SH-SY5Y (cell line): ENCODE results near the gene KCTD16.

Source experiments
- GATA2 ChIP-seq: IDR thresholded peaks from 2 replicates; pipeline ENCODE4 v1.6.1; 2011; ENCODE audit warnings: mild to moderate bottlenecking, low read depth, low read length
- GATA3 ChIP-seq: IDR thresholded peaks from 2 replicates; pipeline ENCODE4 v1.6.1; 2011; ENCODE audit warnings: low read depth, mild to moderate bottlenecking, low read length, moderate library complexity

- TF ChIP-seq GATA2 (no peak), GATA3 (no peak)
Observed at GRCh38 chr5:144169904-144170275, 783 bp upstream of the KCTD16 start.
